Stomach (tissue), 9 donors: Measurements from ENCODE around the gene CTCF. TPM values are rescaled to one million over a fixed set of nuclear protein-coding genes. Genes with fewer than 3 reads are reported as not detected.

Source experiments
- DNase-seq, 2 donors: peaks; one replicate each; pipeline versions ENCODE4 v3.0.0 to v3.0.0-alpha.2; 2013 to 2019
- H3K27ac ChIP-seq, 5 donors: fragments of 200-600 bp in 4 of 5; sonication (generic) in 4 of 5; one replicate each; pipeline ENCODE4 v1.5.1; 2013 to 2019; ENCODE audit warnings: mild to moderate bottlenecking in 1 of 5, moderate library complexity in 1 of 5
- H3K27me3 ChIP-seq, 3 donors: fragments of 200-600 bp; sonication (generic); one replicate each; pipeline ENCODE4 v1.5.1; 2017 to 2019; ENCODE audit warnings: mixed run types in 1 of 3
- H3K36me3 ChIP-seq, 4 donors: fragments of 200-600 bp; sonication (generic); 1 replicate in 3 of 4; 2 replicates in 1 of 4; pipeline ENCODE4 v1.5.1; 2016 to 2019
- H3K4me1 ChIP-seq, 4 donors: fragments of 200-600 bp; sonication (generic); one replicate each; pipeline ENCODE4 v1.5.1; 2016 to 2019
- H3K4me3 ChIP-seq, 4 donors: fragments of 200-600 bp; sonication (generic) in 3 of 4; one replicate each; pipeline ENCODE4 v1.5.1; 2016 to 2019; ENCODE audit warnings: mild to moderate bottlenecking in 1 of 4
- H3K9me3 ChIP-seq, 4 donors: fragments of 200-600 bp; sonication (generic); one replicate each; pipeline ENCODE4 v1.5.1; 2016 to 2019
- EP300 ChIP-seq: sonication (generic); formaldehyde crosslinking; IDR thresholded peaks from one replicate; pipeline ENCODE4 v1.6.1; 2017; ENCODE audit warnings: antibody characterized with exemption
- POLR2A ChIP-seq, 4 donors: fragments of 450-650 bp; IDR thresholded peaks; one replicate each; pipeline ENCODE4 v1.6.1; 2016; ENCODE audit warnings: antibody characterized with exemption in 4 of 4, control low read depth in 2 of 4, mild to moderate bottlenecking in 1 of 4, moderate library complexity in 1 of 4
- POLR2AphosphoS5 ChIP-seq, 3 donors: sonication (generic); formaldehyde crosslinking; IDR thresholded peaks; one replicate each; pipeline ENCODE4 v1.6.1; 2016; ENCODE audit warnings: antibody characterized with exemption in 3 of 3
- WGBS, 5 donors: extraction: QIAGEN DNeasy Blood & Tissue Kit in 3 of 5; methylation state at CpG; one replicate each; pipeline versions ENCODE4 v1.1.5 to v1.1.7; 2013 to 2018; 5-methylcytosine and 5-hydroxymethylcytosine counted together
- intact Hi-C: fragments of 100-400 bp; cut with DNase I; formaldehyde crosslinking; loops from one replicate; pipeline ENCODE4 v1.15.1; 2023; ENCODE audit warnings: low total_unique reads
- polyA plus RNA-seq, 3 donors: library from polyadenylated mRNA; stranded (reverse); fragments of 200-250 nt; gene quantifications; one replicate each; pipeline ENCODE4 v1.2.3, GENCODE V29; 2013
- total RNA-seq, 5 donors: library from RNA; depleted of rRNA; stranded (reverse); fragments of >200 nt; gene quantifications; one replicate each; pipeline versions ENCODE4 v1.1.0 to v1.2.3, GENCODE V29; 2014 to 2016
- TF ChIP-seq, protein P1 (sequence below), 7 experiments: fragments of 450-650 bp in 4 of 7; fragments of 200-600 bp in 3 of 7; sonication (generic) in 3 of 7; IDR thresholded peaks; one replicate each; pipeline ENCODE4 v1.5.1; 2016 to 2019; ENCODE audit warnings: antibody characterized with exemption in 7 of 7, control low read depth in 2 of 7, mild to moderate bottlenecking in 1 of 7
- donor health status: healthy with polysubstance abuse.
- donor health status: Bipolar disorder and iron deficiency.
- donor health status: healthy.

Gene CTCF
- total and polyA plus RNA-seq, 8 donors, result 15.0 to 47.3 (median 33.4) TPM

DNA sequence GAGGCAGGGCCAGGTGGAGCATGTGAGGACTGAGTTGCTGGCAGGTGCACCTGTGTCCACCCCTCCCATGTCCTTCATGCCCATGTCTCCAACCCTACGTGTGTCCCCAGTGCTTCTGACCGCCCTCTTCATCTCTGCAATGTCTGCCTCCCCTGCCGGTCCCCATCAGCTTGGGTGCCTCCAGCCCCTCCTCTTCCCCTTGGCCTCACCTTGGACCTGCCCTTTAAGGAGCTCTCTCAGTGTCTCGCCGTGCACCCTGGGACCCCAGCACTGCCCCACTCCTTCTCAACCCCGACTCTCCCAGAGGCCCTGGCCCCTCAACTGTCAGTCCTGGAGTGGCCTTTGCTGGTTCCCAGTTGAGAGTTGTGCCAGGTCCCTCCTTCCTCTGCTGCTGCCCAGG, 18.7 kb upstream of the CTCF start:
- Histone ChIP-seq H3K4me1 (peaks cover 24 to 77% (median 43%) of the 10 kb centered on the region in 4 donors), H3K27ac (no peak overlapping the region), H3K36me3 (peaks cover 45 to 95% (median 79%) of the 10 kb centered on the region in 4 donors), H3K27me3 (no peaks in the 10 kb centered on the region), H3K4me3 (no peak overlapping the region), H3K9me3 (no peaks in the 10 kb centered on the region)
- 78 to 89% (median 84%) methylated on average over 6 of the region's 6 CpGs for WGBS, 5 donors
- DNase-seq, result no peak
- intact Hi-C loops, result no loop called here
- TF ChIP-seq EP300 (no peak), POLR2AphosphoS5 (IDR thresholded peaks at IDR 0.05) (no peak), POLR2A (IDR thresholded peaks at IDR 0.05) (no peak)
- TF ChIP-seq, protein P1, sequence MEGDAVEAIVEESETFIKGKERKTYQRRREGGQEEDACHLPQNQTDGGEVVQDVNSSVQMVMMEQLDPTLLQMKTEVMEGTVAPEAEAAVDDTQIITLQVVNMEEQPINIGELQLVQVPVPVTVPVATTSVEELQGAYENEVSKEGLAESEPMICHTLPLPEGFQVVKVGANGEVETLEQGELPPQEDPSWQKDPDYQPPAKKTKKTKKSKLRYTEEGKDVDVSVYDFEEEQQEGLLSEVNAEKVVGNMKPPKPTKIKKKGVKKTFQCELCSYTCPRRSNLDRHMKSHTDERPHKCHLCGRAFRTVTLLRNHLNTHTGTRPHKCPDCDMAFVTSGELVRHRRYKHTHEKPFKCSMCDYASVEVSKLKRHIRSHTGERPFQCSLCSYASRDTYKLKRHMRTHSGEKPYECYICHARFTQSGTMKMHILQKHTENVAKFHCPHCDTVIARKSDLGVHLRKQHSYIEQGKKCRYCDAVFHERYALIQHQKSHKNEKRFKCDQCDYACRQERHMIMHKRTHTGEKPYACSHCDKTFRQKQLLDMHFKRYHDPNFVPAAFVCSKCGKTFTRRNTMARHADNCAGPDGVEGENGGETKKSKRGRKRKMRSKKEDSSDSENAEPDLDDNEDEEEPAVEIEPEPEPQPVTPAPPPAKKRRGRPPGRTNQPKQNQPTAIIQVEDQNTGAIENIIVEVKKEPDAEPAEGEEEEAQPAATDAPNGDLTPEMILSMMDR (IDR thresholded peaks at IDR 0.05), result no peak

GRCh38 chr16:67544329-67544841, 17.9 kb upstream of the CTCF start:
- Histone ChIP-seq H3K9me3 (no peaks in the 10 kb centered on the region), H3K27me3 (no peaks in the 10 kb centered on the region), H3K4me3 (no peak overlapping the region), H3K27ac (no peak overlapping the region), H3K4me1 (peaks cover 16 to 69% (median 35%) of the 10 kb centered on the region in 4 donors), H3K36me3 (peaks cover 45 to 95% (median 80%) of the 10 kb centered on the region in 4 donors)
- WGBS, 5 donors, result 77 to 88% (median 84%) methylated on average over 4 to 13 of the region's 13 CpGs
- TF ChIP-seq, protein P1 (IDR thresholded peaks at IDR 0.05), result no peak
- TF ChIP-seq POLR2A (IDR thresholded peaks at IDR 0.05), result no peak
- TF ChIP-seq POLR2AphosphoS5 (IDR thresholded peaks at IDR 0.05), result no peak
- TF ChIP-seq EP300, result no peak
- intact Hi-C loops, result no loop called here
- DNase-seq, result peak in 1 of 2 donors; percentile 9

DNA sequence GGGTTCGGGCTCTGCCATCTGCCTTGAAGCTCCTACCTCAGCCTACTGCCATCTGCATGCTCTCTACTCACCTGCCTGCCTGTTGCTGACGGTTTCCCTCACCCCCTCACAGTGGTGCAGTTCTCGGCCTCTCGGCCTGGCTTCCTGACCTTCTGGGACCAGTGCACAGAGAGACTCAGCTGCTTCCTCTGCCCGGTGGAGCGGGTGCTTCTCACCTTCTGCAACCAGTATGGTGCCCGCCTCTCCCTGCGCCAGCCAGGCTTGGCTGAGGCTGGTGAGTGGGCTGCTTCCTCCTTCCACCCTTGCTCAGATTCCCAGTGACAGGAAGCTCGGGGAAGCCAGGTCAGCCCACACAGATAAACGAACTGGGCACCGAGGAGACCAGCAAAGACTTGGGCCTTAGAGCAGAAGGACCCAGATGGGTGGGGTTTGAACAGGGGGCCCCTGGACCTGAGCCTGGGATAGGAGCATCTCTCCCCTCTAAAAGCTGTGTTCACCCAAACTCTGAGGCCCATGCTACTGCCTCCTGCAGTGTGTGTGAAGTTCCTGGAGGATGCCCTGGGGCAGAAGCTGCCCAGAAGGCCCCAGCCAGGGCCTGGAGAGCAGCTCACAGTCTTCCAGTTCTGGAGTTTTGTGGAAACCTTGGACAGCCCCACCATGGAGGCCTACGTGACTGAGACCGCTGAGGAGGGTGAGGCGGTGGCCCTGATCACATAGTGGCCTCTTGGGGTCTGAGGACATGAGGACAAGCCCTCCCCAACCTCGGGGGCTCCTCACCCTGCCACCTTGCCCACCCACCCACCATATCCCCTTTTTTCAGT, 17.3 kb upstream of the CTCF start:
- peak overlapping the region in 1 of 5 donors; percentile 67 for H3K27ac ChIP-seq
- TF ChIP-seq POLR2A (IDR thresholded peaks at IDR 0.05) (no peak), POLR2AphosphoS5 (IDR thresholded peaks at IDR 0.05) (no peak)
- TF ChIP-seq, protein P1 (IDR thresholded peaks at IDR 0.05), result no peak
- no peak for DNase-seq
- intact Hi-C loops, result loop anchor here (5.0 kb wide), 1 partner anchor 97 kb away; no protein-coding TSS in a partner anchor
- H3K4me1 ChIP-seq, result peaks cover 15 to 63% (median 31%) of the 10 kb centered on the region in 4 donors
- WGBS, 5 donors, result 75 to 84% (median 80%) methylated on average over 13 to 15 of the region's 15 CpGs
- no peaks in the 10 kb centered on the region for H3K9me3 ChIP-seq
- H3K36me3 ChIP-seq, result peaks cover 45 to 88% (median 73%) of the 10 kb centered on the region in 4 donors
- no peaks in the 10 kb centered on the region for H3K27me3 ChIP-seq
- H3K4me3 ChIP-seq, result no peak overlapping the region

- Histone ChIP-seq H3K9me3 (no peaks in the 10 kb centered on the region), H3K27me3 (no peaks in the 10 kb centered on the region), H3K27ac (peak overlapping the region in 1 of 5 donors; percentile 67), H3K36me3 (peaks cover 45 to 82% (median 67%) of the 10 kb centered on the region in 4 donors), H3K4me3 (no peak overlapping the region), H3K4me1 (peaks cover 15 to 61% (median 31%) of the 10 kb centered on the region in 4 donors)
- TF ChIP-seq, protein P1 (IDR thresholded peaks at IDR 0.05), result no peak
- no peak for TF ChIP-seq POLR2AphosphoS5 (IDR thresholded peaks at IDR 0.05)
- TF ChIP-seq EP300, result no peak
- no peak for TF ChIP-seq POLR2A (IDR thresholded peaks at IDR 0.05)
- WGBS, 5 donors, result 91 to 98% (median 93%) methylated on average over 7 to 14 of the region's 14 CpGs
- intact Hi-C loops, result loop anchor here (5.0 kb wide), 1 partner anchor 97 kb away; no protein-coding TSS in a partner anchor
- DNase-seq, result no peak
Measured at GRCh38 chr16:67545665-67546024, 16.7 kb upstream of the CTCF start.
